PFSK-1 (cell line): ENCODE data around the gene FGF14.

ENCODE experiments used
- POLR2AphosphoS5 ChIP-seq: IDR thresholded peaks from 2 replicates; pipeline ENCODE4 v1.6.1; 2012; ENCODE audit warnings: low read depth, mild to moderate bottlenecking, control low read depth, low read length, moderate library complexity
- REST ChIP-seq, 2 experiments: IDR thresholded peaks; 2 replicates each; pipeline versions ENCODE4 v1.6.1 to v1.8.0; 2011 to 2012; ENCODE audit warnings: low read depth in 2 of 2, low read length in 2 of 2, control low read depth in 1 of 2, inconsistent platforms in 1 of 2, mild to moderate bottlenecking in 1 of 2, moderate library complexity in 1 of 2; ENCODE audit not compliant: insufficient read depth in 1 of 2
- SIN3A ChIP-seq: IDR thresholded peaks from 2 replicates; pipeline ENCODE4 v1.6.1; 2012; ENCODE audit warnings: mild to moderate bottlenecking, low read length, moderate library complexity, borderline replicate concordance; ENCODE audit not compliant: insufficient read depth
- TAF1 ChIP-seq: IDR thresholded peaks from 2 replicates; pipeline ENCODE4 v1.6.1; 2012; ENCODE audit warnings: low read length, control low read depth, borderline replicate concordance; ENCODE audit not compliant: insufficient read depth

- TF ChIP-seq SIN3A (no peak), POLR2AphosphoS5 (no peak), REST (IDR thresholded peaks at IDR 0.05; ENCODE audit: insufficient read depth in 1 of 2, low read depth in 2 of 2, low read length in 2 of 2) (no peak), TAF1 (no peak)
Observed at GRCh38 chr13:102103469-102103868, 298.4 kb downstream of the FGF14 start.
